SH-SY5Y (cell line): ENCODE data around the gene PITPNM2.

Source experiments
- GATA2 ChIP-seq: IDR thresholded peaks from 2 replicates; pipeline ENCODE4 v1.6.1; 2011; ENCODE audit warnings: mild to moderate bottlenecking, low read depth, low read length
- GATA3 ChIP-seq: IDR thresholded peaks from 2 replicates; pipeline ENCODE4 v1.6.1; 2011; ENCODE audit warnings: low read depth, mild to moderate bottlenecking, low read length, moderate library complexity

DNA sequence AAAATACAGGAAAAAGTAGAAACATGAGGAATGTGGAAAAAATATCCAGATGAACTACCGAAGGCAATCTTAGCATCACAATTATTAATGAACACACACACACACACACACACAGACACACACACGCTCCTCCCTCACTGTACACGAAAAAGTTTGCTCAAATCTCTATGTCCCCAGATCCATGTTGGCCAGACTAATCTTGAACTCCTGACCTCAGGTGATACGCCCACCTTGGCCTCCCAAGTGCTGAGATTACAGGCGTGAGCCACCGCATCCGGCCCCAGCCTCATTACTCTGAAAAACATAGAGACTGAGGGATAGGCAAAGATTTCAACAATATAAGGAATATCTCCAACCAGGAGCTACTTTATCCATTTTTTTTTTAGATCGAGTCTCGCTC is 17.2 kb downstream of the PITPNM2 start:
- no peak for TF ChIP-seq GATA2
- TF ChIP-seq GATA3 = no peak
